Hematopoietic multipotent progenitor cell treated with erythropoietin and hydrocortisone succinate and interleukin-3 and kit ligand, for 6 days (in vitro differentiated cells): Measurements from ENCODE around the gene SRP54.
A peak's percentile ranks its signal among the peaks of the same experiment; 100 is the strongest.
"Not testable (repeated sequence)": the region's sequence is repeated elsewhere in the genome, so short reads cannot be mapped to it uniquely, and the experiment has no call there.

Experiments used
- DNase-seq: peaks from one replicate; pipeline ENCODE4 v3.0.0-alpha.2; 2015

Gene SRP54

DNA sequence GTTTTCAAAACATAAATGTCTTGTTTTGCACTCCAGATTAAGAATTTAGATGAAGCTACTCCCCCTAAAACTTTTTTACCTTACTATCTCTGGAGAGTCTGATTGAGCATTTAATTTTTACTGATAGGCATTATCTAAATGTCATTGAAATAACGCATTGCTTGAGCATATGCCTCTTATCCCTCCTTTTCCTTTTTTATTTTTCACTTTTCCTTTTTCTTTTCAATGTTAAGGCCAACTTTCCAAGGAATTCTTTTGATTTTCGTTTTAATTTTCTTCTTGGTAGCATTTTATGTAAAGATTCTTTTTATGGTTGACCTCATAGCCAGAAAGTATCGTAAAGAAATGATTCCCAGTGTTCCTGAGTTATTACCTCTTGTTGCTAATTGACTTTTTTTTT is 2.9 kb downstream of the SRP54 start:
- DNase-seq = no peak

DNA sequence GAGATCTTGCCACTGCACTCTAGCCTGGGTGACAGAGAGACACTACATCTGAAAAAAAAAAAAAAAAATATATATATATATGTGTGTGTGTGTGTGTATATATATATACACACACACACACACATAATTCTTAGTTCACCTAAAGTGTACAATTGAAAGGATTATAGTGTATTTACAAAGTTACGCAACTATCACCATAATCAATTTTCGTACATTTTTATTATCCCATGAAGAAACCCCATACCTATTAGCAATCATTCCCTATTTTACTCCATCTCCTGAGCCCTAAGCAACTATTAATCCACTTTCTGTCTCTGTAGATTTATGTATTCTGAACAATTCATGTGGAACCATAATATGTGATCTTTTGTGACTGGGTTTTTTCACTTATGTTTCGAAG is 4.4 kb downstream of the SRP54 start:
- no peak for DNase-seq

DNA sequence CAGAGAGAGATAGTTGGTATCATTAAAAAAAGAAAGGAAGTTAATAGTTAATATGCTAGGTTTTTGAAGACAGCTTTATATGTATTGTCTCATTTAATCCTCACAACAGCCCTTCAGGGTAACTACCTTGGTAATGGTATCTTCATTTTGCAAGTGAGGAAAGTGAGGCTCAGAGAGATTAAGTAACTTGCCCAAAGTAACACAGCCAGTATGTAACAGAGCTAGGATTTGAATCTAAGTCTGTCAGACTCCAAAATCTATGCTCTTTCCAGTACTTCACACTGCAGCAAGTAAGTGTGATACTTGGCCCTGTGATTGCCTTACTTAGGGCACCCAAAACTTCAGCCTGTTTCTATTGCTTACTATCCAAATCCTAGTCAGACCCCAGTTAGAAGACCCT is 7.0 kb downstream of the SRP54 start:
- DNase-seq = no peak

DNA sequence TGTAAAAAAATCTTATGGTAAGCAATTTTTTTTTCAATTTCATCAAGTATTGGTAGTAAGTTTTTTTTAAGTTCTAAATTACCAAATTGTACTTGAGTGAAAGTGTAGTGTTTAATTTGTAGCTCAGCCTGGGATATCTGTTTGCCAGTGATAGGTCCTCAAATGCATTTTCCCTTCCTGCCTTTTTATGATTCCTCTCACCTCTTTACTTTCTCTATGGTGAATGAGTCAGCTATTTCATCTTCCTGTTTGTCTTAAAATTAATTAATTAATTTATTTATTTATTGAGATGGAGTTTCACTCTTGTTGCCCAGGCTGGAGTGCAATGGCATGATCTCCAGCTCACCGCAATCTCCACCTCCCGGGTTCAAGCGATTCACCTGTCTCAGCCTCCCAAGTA is 10.6 kb downstream of the SRP54 start:
- peak; percentile 28 for DNase-seq

DNA sequence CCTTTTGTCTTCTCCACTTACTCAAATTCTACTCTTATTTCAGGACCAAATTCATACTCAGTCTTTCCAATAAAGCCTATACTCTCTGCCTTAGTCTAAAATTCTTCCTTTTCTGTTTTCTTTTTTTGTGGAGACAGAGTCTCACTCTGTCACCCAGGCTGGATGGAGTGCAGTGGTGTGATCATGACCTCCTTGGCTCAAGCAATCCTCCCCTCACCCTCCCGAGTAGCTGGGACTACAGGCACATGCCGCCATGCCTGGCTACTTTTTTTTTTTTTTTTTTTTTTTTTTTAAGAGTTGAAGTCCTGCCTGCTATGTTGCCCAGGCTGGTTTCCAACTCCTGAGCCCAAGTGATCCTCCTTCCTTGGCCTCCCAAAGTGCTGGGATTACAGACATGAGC is 11.9 kb downstream of the SRP54 start:
- no peak for DNase-seq

DNA sequence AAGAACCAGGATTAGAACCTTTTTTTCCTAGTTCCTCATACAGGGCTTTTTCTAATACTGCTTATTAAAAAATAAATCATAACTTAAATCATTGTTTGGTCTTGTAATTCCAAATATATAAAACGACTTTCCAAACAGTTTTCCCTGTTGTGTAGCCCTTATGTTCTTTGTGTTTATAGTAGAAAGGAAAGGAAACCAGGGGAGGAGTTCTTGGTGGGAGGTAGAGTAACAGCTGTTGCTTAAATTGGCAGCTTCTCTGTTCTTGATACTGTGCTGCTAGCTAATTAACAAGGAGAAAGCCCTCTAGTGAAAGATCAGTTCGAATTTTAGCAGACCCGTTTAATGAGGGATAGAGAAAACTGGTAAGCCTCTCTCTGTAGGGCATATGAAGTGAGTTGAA is 15.0 kb downstream of the SRP54 start:
- DNase-seq = no peak

DNA sequence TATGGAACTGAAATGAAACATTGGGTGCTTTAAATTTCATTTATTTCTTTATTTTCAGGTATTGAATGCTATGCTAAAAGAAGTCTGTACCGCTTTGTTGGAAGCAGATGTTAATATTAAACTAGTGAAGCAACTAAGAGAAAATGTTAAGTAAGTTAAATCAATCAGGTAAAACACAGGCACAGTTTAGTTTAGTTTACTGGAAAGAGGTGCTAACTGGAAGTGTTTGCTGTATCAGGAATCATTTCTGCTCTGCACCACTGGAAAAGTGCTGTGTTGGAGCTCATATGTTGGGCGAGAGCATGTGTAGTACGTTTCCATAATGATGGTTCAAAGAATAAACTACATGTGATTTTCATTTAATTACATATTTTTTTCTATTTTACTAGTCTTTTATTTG is 16.7 kb downstream of the SRP54 start:
- no peak for DNase-seq

DNA sequence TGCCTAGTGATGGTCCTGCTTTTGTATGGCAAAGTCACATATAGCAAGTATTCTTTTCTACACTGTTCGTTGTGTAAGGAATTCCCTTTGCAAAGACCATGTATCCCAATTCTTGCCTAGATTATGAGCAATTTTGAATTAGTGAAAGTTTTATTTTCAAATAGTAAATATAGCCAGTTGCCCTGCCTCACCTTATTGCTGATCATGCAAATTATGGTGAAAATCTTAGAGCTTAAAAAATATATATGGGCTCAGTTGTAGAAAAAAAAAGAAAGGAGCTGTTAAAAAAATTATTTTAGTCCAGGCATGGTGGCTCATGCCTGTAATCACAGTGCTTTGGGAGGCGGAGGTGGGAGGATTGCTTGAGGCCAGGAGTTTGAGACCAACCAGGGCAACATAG is 18.8 kb downstream of the SRP54 start:
- DNase-seq = no peak

DNA sequence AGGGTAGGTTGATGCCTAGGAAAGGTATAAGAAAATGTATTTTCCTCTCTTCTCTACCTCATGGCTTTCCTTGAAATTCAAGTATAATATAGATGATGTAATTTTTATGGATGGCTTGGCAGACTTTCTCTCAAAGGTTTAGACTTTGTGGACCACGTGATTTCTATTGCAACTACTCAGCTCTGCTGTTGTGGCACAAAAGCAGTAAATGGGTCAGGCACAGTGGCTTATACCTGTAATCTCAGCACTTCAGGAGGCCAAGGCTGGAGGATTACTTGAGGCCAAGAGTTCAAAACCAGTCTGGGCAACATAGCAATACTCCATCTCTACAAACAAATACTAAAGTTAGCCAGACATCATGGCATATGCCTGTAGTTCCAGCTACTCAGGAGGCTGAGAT is 22.0 kb downstream of the SRP54 start:
- DNase-seq = no peak

DNA sequence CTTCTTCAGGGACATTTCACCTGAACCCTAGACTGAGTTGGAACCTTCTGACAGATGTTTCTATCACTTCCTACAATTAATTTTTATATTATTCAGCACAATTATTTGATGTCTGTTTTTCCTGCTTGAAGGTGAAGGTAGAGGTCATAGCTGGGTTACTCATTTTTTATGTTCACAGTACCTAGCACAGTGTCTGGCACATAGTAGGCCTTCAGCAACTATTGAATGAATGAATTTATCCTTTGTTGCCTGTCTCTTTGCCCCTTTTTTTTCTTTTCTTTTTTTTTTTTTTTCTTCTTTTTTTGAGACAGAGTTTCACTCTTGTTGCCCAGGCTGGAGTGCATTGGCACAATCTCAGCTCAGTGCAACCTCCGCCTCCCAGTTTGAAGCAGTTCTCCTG is 33.8 kb downstream of the SRP54 start:
- DNase-seq = no peak

DNA sequence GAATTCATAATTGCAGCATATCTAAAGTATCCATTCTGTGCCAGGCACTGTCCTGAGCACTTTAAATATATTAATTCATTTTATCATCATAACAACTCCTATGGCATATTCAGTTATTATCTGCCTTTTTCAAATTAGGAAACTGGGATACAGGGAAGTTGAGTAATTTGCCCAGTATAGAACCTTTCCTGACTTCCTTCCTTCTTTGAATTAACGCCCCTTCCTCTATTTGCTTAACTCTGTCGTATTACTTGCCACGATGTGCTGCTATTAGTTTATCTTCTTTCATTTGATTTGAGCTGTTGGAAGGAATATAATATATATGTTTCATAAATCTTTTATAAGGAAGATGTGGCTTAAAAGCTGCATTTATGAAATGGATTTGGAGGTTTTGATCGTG is 37.9 kb downstream of the SRP54 start:
- DNase-seq = no peak

DNA sequence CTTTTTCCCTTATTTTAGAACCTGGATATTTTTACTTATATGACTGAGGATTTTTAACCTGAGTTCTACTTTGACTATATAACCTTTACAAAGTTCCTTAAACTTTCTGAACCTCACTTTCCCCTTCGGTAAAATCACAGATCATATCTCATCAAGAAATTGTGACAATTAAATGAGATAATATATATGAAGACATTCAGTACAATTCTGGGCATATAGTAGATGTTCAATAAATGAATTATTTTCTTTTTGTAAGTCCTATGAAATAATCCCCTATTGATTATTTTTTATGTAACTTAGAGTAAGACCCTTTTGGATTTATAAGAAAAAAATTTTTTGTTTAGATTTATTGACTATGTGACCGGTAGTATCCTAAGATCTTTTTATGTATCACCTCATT is 45.6 kb downstream of the SRP54 start:
- DNase-seq = no peak

DNA sequence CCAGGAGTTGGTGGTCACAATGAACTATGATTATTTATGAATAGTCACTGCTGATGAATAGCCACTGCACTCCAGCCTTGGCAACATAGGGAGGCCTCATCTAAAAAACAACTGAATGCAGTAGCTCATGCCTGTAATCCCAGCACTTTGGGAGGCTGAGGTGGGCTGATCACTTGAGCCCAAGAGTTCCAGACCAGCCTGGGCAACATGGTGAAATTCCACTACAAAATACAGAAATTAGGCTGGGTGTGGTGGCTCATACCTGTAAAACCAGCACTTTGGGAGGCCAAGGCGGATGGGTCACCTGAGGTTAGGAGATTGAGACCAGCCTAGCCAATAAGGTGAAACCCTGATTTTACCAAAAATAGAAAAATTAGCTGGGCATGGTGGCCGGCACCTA is 49.8 kb downstream of the SRP54 start:
- no peak for DNase-seq

DNA sequence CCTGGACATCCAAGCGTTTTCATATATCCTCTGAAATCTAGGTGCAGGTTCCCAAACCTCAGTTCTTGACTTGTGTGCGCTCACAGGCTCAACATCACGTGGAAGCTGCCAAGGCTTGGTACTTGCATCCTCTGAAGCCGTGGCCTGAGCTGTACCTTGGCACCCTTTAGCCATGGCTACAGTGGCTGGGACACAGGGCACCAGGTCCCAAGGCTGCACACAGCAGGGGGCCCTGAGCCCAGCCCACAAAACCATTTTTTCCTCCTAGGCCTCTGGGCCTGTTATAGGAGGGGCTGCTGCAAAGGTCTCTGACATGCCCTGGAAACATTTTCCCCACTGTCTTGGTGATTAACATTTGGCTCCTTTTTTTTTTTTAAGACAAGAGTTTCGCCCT is 51.6 kb downstream of the SRP54 start:
- DNase-seq = no peak

DNA sequence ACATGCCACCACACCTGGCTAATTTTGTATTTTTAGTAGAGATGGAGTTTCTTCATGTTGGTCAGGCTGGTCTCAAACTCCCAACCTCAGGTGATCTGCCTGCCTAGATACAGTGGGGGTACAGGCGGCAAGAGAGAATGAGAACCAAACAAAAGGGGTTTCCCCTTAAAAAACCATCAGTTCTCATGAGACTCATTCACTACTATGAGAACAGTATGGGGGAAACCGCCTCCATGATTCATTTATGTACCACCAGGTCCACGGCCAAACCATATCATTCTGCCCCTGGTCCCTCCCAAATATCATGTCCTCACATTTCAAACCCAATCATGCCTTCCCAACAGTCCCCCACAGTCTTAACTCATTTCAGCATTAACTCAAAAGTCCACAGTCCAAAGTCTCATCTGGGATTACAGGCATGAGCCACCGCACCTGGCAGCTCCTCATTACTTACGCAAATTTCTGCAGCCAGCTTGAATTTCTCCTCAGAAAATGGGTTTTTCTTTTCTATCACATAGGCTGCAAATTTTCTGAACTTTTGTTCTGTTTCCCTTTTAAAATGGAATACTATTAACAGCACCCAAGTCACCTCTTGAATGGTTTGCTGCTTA is 52.3 kb downstream of the SRP54 start:
- DNase-seq = not testable (repeated sequence)

DNA sequence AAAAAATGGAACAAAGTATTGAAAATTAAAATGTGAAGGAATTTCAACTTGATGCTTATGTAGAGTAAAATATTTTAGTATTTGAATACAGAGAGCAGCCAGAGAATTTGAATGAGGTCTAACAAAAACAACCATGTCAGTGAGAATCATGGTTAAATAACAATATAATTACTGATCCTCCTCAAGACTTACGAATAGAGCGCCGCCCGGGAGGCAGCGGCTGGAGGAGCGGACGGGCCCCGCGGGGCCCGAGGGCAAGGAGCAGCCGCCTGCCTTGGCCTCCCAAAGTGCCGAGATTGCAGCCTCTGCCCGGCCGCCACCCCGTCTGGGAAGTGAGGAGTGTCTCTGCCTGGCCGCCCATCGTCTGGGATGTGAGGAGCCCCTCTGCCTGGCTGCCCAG is 55.5 kb downstream of the SRP54 start:
- DNase-seq = not testable (repeated sequence)

DNA sequence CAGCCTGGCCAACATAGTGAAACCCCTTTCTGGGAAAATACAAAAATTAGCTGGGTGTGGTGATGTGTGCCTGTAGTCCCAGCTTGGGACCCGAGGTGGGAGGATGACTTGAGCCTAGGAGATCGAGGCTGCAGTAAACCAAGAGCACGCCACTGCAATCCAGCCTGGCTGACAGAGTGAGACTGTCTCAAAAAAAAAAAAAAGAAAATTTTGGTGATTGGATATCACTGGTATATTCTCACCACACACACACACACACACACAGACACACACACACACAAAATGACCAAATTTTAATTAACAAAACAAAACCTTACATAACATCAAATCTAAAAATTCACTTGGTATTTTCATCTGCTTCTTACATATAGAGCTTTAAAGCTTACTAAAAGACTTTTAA is 59.8 kb downstream of the SRP54 start:
- no peak for DNase-seq

DNA sequence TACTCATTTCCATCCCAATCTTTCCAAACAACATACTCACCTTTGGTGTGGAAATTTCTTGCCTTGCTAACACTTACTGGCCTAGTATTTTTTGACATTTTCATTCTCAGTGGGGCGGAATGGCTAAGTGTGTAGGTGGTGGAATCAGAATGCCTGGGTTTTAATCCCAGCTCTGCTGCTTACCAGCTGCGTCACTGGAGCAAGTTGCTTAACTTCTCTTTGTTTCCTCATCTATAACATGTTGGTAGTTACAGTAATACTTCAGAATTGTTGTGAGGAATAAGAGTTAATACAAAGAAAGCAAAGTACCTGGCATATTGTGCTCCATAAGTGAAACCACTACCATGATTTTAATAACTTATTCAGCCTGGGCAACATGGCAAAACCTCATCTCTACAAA is 60.3 kb downstream of the SRP54 start:
- DNase-seq = no peak

DNA sequence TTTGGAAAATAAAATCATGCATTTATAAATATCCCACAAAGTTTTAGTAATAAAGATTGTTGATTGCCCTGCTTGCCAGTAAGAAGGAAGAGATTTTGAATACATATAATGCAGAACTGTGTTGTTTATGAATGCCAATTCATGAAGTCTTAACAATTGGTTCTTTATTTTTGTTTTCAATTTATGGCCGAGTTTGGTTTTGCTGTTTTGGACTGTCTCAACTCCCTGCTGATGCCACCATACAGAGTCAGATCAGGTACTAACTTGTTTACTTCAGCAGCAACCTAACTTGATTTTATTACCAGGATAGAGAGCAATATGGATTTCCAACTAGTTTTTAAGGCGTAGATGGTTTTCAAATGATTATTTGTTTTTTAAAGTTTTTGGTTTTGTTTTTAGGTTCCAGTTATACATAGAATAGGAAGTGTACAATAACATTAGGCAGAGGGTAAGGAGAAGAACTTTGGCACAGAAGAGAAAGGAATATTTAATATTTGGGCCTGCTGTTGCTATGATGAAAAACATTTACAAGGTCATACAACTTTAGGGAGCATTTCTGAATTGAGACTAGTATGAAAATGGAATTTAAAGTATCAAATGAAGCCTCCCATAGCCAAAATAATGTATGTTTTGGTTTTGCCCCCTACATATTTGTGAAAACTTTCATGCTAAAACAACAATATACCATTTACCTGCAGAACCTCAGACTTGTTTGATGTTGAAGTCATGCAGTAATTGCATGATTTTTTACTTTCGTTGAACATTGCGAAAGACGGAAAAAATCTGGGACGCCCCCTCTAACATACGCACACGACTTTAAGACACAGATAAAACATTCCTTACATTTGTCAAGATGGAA is 62.4 kb downstream of the SRP54 start:
- DNase-seq = no peak

DNA sequence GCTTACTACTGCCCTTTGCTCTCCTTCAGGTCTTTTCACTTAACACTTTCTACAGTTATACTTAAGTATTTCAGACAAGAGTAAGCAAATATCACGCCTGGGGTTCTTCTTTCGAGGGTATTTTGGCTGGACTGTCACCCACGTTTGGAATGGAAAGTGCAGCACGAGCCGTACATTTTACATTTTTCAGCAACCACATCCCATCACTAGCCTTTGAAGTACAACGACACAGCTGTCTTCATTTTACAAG is 62.9 kb downstream of the SRP54 start:
- no peak for DNase-seq

DNA sequence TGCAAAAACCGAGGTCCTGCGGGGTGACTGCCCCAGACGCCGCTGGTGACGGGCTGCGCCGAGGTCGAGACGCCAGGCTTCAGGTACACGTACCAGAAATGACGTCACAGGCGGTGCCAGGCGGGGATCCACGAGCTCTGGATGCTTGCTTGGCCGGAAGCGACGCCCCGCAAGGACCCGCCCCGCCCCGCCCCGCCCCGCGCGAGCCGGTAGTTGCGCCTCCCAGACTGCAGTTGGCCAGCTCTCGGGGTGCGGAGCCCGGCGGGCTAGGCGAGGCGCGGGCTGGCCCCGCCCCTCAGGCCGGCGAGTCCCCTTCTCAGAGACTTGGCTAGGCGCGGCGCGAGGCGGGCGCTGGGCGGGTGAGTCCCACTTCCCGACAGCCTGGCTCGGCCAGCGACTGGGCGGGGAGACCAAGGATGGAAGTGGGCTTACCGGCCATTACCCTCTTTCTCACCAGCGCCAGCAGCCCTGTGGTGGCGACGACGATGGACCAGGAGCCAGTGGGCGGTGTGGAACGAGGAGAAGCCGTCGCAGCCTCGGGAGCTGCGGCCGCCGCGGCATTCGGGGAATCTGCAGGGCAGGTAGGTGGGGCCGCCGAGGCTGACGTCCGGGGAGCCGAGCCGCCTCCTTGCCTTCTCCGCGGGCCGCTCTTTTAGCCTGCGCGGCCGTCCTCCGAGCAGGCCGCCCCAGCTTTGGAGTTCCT is 63.4 kb downstream of the SRP54 start, which contains the start of gene FAM177A1:
Gene FAM177A1, plus strand, starts transcription at position 225 of the 703 bp plus-strand sequence. Its CDS starts 192 bp downstream, at position 417.
- peak; percentile 98 for DNase-seq

DNA sequence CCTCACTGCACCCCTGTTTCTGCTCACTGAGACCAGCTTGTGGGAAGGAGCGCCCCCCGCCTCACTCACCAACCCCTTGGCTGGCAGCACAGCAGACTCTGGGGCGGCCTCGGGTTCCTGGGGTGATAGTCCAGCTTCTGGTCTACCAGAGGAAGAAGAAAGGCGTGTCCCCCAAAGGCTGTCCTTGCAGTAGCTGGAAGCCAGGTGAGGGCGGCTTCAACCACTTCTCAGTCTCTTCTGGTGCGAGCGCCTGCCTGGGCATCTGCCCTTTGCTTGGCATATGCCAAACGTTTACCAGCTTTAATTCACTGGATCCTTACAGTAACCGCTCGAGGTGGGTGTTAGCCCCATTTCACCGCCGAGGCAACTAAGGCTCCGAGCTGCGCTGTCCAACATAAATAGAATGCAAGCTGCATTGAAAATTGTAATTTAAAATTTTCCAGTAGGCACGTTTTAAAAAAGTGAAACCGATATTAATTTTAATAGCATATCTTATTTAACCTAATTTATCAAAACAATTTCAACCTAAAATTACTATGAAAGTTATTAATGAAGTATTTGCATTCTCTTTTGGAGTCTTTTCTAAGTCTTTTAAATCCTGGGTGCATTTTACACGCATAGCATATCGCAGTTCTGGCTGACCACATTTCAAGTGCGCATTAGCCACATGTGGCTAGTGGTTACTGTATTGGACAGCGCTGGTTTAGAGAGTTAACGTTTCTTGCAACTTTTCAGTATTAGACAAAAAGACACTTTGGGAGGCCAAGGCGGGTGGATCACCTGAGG is 64.2 kb downstream of the SRP54 start:
- DNase-seq = peak; percentile 76

DNA sequence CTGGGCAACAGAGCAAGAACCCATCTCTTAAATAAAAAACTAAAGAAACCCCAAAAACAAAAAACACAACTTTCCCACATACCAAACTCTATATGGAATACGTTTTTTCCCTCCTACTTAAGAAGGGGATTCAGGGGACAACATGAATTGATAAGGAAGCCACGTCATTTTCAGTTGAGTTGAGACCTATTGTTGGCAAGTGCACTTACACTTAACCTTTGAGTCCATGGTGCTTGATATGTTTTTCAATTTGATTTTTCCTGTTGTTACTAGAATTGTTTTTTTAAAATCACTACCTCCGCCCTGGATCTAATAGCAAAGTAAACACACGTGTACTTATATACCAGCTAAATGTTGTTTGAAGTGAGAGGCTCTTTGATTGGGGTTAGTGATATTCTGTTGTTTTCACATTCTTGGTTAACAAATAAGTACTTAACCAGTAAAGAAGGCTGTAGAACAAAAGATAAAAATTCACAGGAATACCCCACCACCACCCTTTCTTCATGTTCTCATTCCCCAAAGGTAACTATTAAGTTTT is 65.3 kb downstream of the SRP54 start:
- DNase-seq = no peak
